WTC11 (cell line): ENCODE results near the gene PEAR1. TPM values are rescaled to one million over a fixed set of nuclear protein-coding genes. Genes with fewer than 3 reads are reported as not detected.

ENCODE experiments used
- ATAC-seq: fragments of 200-7000 bp; cut with Tn5 transposase; 2 replicates; pipeline ENCODE4 v1.10.0; 2021; ENCODE audit warnings: mild to moderate bottlenecking, moderate library complexity
- CTCF ChIA-PET: fragments of 300-600 bp; sonication (Branson Sonifier 250); formaldehyde crosslinking; loops from one replicate; lab custom pipeline; 2021; ENCODE audit warnings: antibody characterized with exemption; lab: Charles Lee
- POLR2A ChIA-PET: fragments of 350-600 bp; sonication (Branson Sonifier 250); formaldehyde crosslinking; loops from one replicate; lab custom pipeline; 2021; ENCODE audit warnings: antibody characterized with exemption; lab: Charles Lee
- DNase-seq: peaks from one replicate; pipeline ENCODE4 v3.0.0; 2021; ENCODE audit warnings: low spot score
- H3K27ac Mint-ChIP-seq: 2 replicates; pipeline ENCODE4 v1.8.0; 2021; ENCODE audit warnings: mixed read lengths
- H3K27me3 Mint-ChIP-seq: 2 replicates; pipeline ENCODE4 v1.8.0; 2021; ENCODE audit warnings: low read depth, mild to moderate bottlenecking, moderate library complexity, mixed read lengths
- H3K36me3 Mint-ChIP-seq: 2 replicates; pipeline ENCODE4 v1.8.0; 2021; ENCODE audit warnings: mixed read lengths
- H3K4me1 Mint-ChIP-seq: 2 replicates; pipeline ENCODE4 v1.8.0; 2022; ENCODE audit warnings: mixed read lengths
- H3K4me3 Mint-ChIP-seq: 2 replicates; pipeline ENCODE4 v1.8.0; 2021; ENCODE audit warnings: mild to moderate bottlenecking, moderate library complexity, mixed read lengths
- H3K9me3 Mint-ChIP-seq: 2 replicates; pipeline ENCODE4 v1.8.0; 2021; ENCODE audit warnings: mixed read lengths
- ARID4B ChIP-seq: sonication (generic); formaldehyde crosslinking; IDR thresholded peaks from 2 replicates; pipeline ENCODE4 v1.8.0; 2023; ENCODE audit warnings: missing genetic modification reagents, mild to moderate bottlenecking, borderline replicate concordance
- ATF1 ChIP-seq: sonication (generic); formaldehyde crosslinking; IDR thresholded peaks from 2 replicates; pipeline ENCODE4 v1.8.1; 2023; ENCODE audit warnings: mild to moderate bottlenecking, moderate library complexity, missing genetic modification reagents
- CBFB ChIP-seq: sonication (generic); formaldehyde crosslinking; IDR thresholded peaks from 2 replicates; pipeline ENCODE4 v1.8.1; 2022; ENCODE audit warnings: mild to moderate bottlenecking, low read depth, missing genetic modification reagents
- CREB1 ChIP-seq: sonication (generic); formaldehyde crosslinking; IDR thresholded peaks from 2 replicates; pipeline ENCODE4 v1.8.0; 2023; ENCODE audit warnings: mild to moderate bottlenecking, missing genetic modification reagents
- ESRRA ChIP-seq: sonication (generic); formaldehyde crosslinking; IDR thresholded peaks from 2 replicates; pipeline ENCODE4 v1.8.1; 2022; ENCODE audit warnings: mild to moderate bottlenecking, missing genetic modification reagents, borderline replicate concordance
- FOXK1 ChIP-seq: sonication (generic); formaldehyde crosslinking; IDR thresholded peaks from 2 replicates; pipeline ENCODE4 v1.8.0; 2022; ENCODE audit warnings: mild to moderate bottlenecking, moderate library complexity, missing genetic modification reagents
- GRHL2 ChIP-seq: fragments of 250-450 bp; sonication (Bioruptor Pico); IDR thresholded peaks from 2 replicates; pipeline ENCODE4 v1.8.0; 2022; ENCODE audit warnings: mild to moderate bottlenecking, moderate library complexity; ENCODE audit not compliant: insufficient replicate concordance, severe bottlenecking
- IRF2 ChIP-seq: sonication (generic); formaldehyde crosslinking; IDR thresholded peaks from 2 replicates; pipeline ENCODE4 v1.8.0; 2022; ENCODE audit warnings: low read depth, missing genetic modification reagents, borderline replicate concordance
- KAT7 ChIP-seq: sonication (generic); formaldehyde crosslinking; IDR thresholded peaks from 2 replicates; pipeline ENCODE4 v1.8.1; 2023; ENCODE audit warnings: missing genetic modification reagents, mild to moderate bottlenecking, borderline replicate concordance
- MAX ChIP-seq: sonication (generic); formaldehyde crosslinking; IDR thresholded peaks from 2 replicates; pipeline ENCODE4 v1.8.0; 2022; ENCODE audit warnings: mild to moderate bottlenecking, missing genetic modification reagents
- MXD4 ChIP-seq: fragments of 250-450 bp; sonication (Bioruptor Pico); IDR thresholded peaks from 2 replicates; pipeline ENCODE4 v1.8.0; 2021; ENCODE audit warnings: mild to moderate bottlenecking, moderate library complexity, borderline replicate concordance
- NR3C1 ChIP-seq: sonication (generic); formaldehyde crosslinking; conservative IDR thresholded peaks from 2 replicates; pipeline ENCODE4 v1.8.1; 2023; ENCODE audit warnings: low read depth, mild to moderate bottlenecking, missing genetic modification reagents
- PREB ChIP-seq: sonication (generic); formaldehyde crosslinking; IDR thresholded peaks from 2 replicates; pipeline ENCODE4 v1.8.1; 2022; ENCODE audit warnings: mild to moderate bottlenecking, missing genetic modification reagents, moderate library complexity, borderline replicate concordance
- PRRX2 ChIP-seq: fragments of 250-450 bp; sonication (Bioruptor Pico); IDR thresholded peaks from 2 replicates; pipeline ENCODE4 v1.8.0; 2021; ENCODE audit warnings: mild to moderate bottlenecking
- SMAD3 ChIP-seq: sonication (generic); formaldehyde crosslinking; IDR thresholded peaks from 2 replicates; pipeline ENCODE4 v1.8.0; 2022; ENCODE audit warnings: missing genetic modification reagents, mild to moderate bottlenecking, borderline replicate concordance
- SOX15 ChIP-seq: fragments of 250-450 bp; sonication (Bioruptor Pico); IDR thresholded peaks from 2 replicates; pipeline ENCODE4 v1.9.0; 2021; ENCODE audit warnings: mild to moderate bottlenecking
- TEAD4 ChIP-seq: sonication (generic); formaldehyde crosslinking; IDR thresholded peaks from 2 replicates; pipeline ENCODE4 v1.8.0; 2022; ENCODE audit warnings: mild to moderate bottlenecking, missing genetic modification reagents
- ZMAT4 ChIP-seq: fragments of 250-450 bp; sonication (Bioruptor Pico); IDR thresholded peaks from 2 replicates; pipeline ENCODE4 v1.9.0; 2021; ENCODE audit warnings: mild to moderate bottlenecking
- ZNF219 ChIP-seq: sonication (generic); formaldehyde crosslinking; IDR thresholded peaks from 2 replicates; pipeline ENCODE4 v1.8.0; 2023; ENCODE audit warnings: missing genetic modification reagents, mild to moderate bottlenecking, borderline replicate concordance
- ZNF281 ChIP-seq: sonication (generic); formaldehyde crosslinking; IDR thresholded peaks from 2 replicates; pipeline ENCODE4 v1.8.0; 2023; ENCODE audit warnings: mild to moderate bottlenecking, missing genetic modification reagents
- ZNF396 ChIP-seq: fragments of 250-450 bp; sonication (Bioruptor Pico); IDR thresholded peaks from 2 replicates; pipeline ENCODE4 v1.8.0; 2021; ENCODE audit warnings: mild to moderate bottlenecking, moderate library complexity, borderline replicate concordance
- ZNF671 ChIP-seq: fragments of 250-450 bp; sonication (Bioruptor Pico); IDR thresholded peaks from 2 replicates; pipeline ENCODE4 v1.8.0; 2021; ENCODE audit warnings: mild to moderate bottlenecking
- ZSCAN18 ChIP-seq: fragments of 250-450 bp; sonication (Bioruptor Pico); IDR thresholded peaks from 2 replicates; pipeline ENCODE4 v2.1.2; 2022; ENCODE audit warnings: mild to moderate bottlenecking, moderate library complexity
- total RNA-seq: library from RNA; stranded (reverse); gene quantifications from 3 replicates; pipeline ENCODE4 v1.2.3, GENCODE V29; 2021

PEAR1 gene
- total RNA-seq, 1 experiment from 2014 or later, result 1.6 TPM

- no peak for TF ChIP-seq ZSCAN18 (CRISPR knock-in tag)
- no peak for TF ChIP-seq CREB1
These were observed 54.5 kb downstream of the PEAR1 start (continued) for GRCh38 chr1:156947818-156948525.

GRCh38 chr1:156948708-156949107 is 55.2 kb downstream of the PEAR1 start:
- H3K27ac Mint-ChIP-seq, result no peak overlapping the region
- CTCF ChIA-PET, result interaction anchor here (0.8 to 2.5 kb wide), 21 partner anchors 12 to 223 kb away, joined by 3 to 28 read pairs (median 5); no protein-coding TSS in a partner anchor
- TF ChIP-seq MAX (CRISPR knock-in tag), result no peak
- no peak for TF ChIP-seq FOXK1 (CRISPR knock-in tag)
- no peak for TF ChIP-seq SMAD3
- no peak for TF ChIP-seq MXD4 (CRISPR knock-in tag)
- TF ChIP-seq ZNF671 (CRISPR knock-in tag), result no peak
- no peak for TF ChIP-seq ZNF281 (CRISPR knock-in tag)
- TF ChIP-seq ZNF219, result no peak
- TF ChIP-seq CBFB, result no peak
- no peak for TF ChIP-seq ATF1
- no peak for TF ChIP-seq SOX15 (CRISPR knock-in tag)
- no peak for TF ChIP-seq PRRX2 (CRISPR knock-in tag)
- no peak for TF ChIP-seq ZNF396 (CRISPR knock-in tag)
- TF ChIP-seq ESRRA (CRISPR knock-in tag), result no peak
- no peak for TF ChIP-seq NR3C1 (CRISPR knock-in tag)
- H3K4me3 Mint-ChIP-seq, result no peak overlapping the region
- H3K4me1 Mint-ChIP-seq, result no peaks in the 10 kb centered on the region
- ATAC-seq (peak; percentile 89), DNase-seq (peak; percentile 45)
- no peaks in the 10 kb centered on the region for H3K27me3 Mint-ChIP-seq
- peaks cover 68% of the 10 kb centered on the region for H3K36me3 Mint-ChIP-seq
- H3K9me3 Mint-ChIP-seq, result no peaks in the 10 kb centered on the region
- POLR2A ChIA-PET, result interaction anchor here (0.6 to 1.0 kb wide), 2 partner anchors 58 to 80 kb away, joined by 3 to 4 read pairs; no protein-coding TSS in a partner anchor

- Mint-ChIP-seq H3K36me3 (peaks cover 65% of the 10 kb centered on the region), H3K4me1 (no peaks in the 10 kb centered on the region), H3K9me3 (no peaks in the 10 kb centered on the region), H3K27ac (no peak overlapping the region), H3K27me3 (no peaks in the 10 kb centered on the region), H3K4me3 (no peak overlapping the region)
- ATAC-seq, result no peak; the same call in 1 of the 2 replicates
- DNase-seq, result no peak
- CTCF ChIA-PET, result interaction anchor here (0.6 to 2.5 kb wide), 22 partner anchors 11 to 254 kb away, joined by 3 to 28 read pairs (median 5); no protein-coding TSS in a partner anchor
- POLR2A ChIA-PET, result interaction anchor here (0.5 to 1.0 kb wide), 3 partner anchors 30 to 80 kb away, joined by 3 to 4 read pairs (median 3); no protein-coding TSS in a partner anchor
- TF ChIP-seq GRHL2 (CRISPR knock-in tag) (no peak), TEAD4 (CRISPR knock-in tag) (no peak), CREB1 (no peak), KAT7 (CRISPR knock-in tag) (no peak), ARID4B (CRISPR knock-in tag) (no peak), PREB (CRISPR knock-in tag) (no peak), ZMAT4 (CRISPR knock-in tag) (no peak), IRF2 (CRISPR knock-in tag) (no peak)
These were observed 55.6 kb downstream of the PEAR1 start for GRCh38 chr1:156949127-156949526.
